GM18499 (cell line): ENCODE results near the gene RABAC1.

Experiments used
- ATAC-seq: cut with Tn5 transposase; IDR thresholded peaks from one replicate; pipeline ENCODE4 v1.9.1; 2021; ENCODE audit warnings: moderate number of reproducible peaks; ENCODE audit not compliant: insufficient read depth, unreplicated experiment

Gene RABAC1

DNA sequence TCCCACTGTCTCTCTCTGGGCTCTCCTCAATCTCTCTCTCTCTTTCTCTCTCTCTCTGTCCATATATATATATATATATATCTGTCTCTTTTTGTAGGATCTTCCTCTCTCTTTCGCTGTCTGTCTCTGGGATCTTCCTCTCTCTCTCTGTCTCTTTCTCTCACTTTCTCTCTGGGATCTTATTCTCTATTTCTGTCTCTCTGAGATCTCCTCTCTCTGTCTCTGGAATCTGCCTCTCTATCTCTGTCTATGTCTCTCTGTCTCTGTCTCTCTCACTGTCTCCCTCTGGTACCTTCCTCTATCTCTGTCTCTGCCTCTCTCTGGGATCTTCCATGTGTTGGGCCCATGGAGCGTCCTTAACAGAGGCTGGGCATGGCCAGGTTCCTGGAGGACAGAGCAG is 31.5 kb upstream of the RABAC1 start:
- no peak for ATAC-seq

DNA sequence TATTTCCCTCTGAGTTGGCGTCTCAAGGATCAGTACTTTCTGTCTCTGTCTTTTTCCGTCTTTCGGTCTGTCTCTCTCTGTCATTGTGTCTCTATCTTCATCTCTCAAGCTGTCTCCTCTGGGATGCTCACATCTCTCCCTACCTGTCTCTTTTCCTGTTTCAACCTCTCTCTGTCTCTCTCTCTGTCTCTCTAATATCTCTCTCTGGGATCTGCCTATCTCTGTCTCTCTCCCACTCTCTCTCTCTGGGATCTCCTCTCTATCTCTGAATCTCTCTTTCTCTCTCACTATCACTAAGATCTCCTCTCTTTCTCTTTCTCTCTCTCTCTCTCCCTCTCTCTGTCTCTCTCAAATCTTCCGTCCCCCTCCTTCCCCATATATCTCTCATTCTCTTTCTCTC is 30.9 kb upstream of the RABAC1 start:
- no peak for ATAC-seq

DNA sequence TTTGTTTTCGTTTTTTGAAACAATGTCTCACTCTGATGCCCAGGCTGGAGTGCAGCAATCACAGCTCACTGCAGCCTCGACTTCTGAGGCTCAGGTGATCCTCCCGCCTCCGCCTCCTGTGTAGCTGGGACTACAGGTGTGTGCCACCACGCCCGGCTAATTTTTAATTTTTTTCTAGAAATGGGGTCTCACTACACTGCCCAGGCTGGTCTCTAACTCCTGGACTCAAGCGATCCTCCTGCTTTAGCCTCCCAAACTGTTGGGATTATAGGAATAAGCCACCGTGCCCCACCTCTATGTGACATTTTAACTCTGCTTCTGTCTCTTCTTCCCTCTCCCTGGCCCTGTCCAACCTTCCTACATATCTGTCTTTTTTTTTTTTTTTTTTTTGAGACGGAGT is 29.8 kb upstream of the RABAC1 start:
- ATAC-seq: no peak

DNA sequence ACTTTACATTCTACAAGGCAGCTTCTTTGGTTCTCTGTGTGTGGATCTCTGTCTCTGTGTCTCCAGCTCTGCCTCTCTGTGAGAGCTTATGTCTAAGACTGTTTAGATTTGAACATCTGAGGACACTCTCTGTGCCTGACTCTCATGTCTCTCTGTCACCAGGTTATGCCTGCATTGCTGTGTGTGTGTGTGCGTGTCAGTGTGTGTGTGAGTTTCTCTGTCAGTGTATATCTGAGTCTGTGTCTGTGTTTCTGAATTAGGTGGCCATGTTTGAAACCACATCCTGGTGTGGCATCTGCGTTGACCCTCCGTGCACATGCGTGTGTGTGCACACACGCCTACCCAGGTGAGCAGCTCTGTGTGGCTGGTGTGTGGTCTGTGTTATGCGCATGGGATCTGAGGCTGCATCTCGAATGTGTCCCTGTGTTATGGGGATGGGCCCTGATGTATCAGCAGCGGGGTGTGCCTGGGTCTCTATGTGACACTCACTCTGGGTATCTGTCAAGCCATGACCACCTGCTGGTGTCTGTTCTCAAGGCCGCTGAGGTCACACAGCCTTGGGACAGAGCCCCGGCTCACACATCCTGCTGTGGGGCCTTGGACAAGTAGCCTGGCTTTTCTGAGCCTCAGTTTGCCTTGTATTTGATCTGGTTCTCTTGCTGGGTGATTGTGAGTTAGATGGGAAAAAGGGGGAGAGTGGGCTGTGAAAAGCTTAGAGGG is 28.2 kb upstream of the RABAC1 start:
- no peak for ATAC-seq

DNA sequence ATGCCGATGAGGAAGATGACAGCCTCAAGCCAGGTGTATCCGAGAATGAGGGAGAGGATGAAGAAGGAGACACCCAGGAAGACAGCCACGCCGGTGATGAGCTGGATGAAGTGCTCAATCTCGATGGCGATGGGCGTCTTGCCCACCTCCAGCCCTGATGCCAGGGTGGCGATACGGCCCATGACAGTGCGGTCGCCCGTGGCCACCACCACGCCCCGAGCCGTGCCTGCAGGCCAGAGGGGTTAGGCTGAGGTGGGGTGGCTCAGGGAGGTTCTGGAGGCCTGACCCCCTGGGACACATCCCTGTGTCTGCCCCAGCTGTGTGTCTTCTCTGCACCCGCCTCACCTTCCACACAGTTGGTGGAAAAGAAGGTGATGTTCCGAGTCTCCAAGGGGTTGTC is 25.8 kb upstream of the RABAC1 start:
- ATAC-seq: no peak

DNA sequence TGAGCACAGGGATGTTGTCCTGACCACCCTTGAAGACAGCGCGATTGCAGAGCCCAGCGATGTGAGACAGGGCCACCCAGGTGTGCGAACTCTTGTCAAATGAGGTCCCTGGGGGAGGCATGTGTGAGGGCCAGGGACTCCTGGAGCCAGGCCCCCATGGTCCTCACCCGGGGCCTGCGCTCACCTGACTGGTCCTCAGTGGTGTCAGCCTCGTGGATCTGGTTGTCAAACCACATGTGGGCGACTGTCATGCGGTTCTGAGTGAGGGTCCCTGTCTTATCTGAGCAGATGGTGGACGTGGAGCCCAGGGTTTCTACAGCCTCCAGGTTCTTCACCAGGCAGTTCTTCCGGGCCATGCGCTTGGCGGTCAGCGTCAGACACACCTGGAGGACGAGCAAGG is 22.6 kb upstream of the RABAC1 start:
- no peak for ATAC-seq

DNA sequence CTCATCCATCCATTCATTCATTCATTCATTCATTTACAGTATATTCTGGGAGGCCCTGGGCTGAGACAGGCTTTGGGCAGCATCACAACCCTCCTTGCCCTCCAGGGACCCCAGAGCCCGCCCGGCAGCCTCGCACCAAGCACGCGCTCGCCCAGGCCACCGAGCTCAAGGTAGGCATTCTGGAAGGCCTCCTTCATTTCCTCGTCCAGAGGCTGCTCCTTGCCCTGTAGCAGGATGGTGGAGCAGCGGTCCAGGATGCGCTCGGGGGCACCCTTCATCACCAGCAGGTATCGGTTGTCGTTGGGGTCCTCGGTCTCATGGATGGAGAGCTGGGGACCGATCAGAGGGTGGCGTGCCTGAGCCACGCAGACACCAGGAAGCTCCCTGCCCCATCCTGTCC is 19.3 kb upstream of the RABAC1 start:
- no peak for ATAC-seq

DNA sequence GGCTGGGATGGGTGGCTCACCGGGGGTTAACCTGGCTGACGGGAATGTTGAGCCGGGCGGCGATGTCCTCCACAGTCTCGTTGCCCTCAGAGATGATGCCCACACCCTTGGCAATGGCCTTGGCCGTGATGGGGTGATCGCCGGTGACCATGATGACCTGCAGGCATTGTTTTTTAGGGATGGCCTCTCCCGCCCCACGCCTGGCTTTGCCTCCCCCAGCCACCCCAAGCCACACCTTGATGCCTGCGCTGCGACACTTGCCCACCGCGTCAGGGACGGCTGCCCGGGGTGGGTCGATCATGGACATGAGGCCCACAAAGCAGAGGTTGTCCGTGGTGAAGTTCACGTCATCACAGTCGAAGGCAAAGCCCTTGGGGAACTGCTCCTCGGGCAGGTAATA is 18.8 kb upstream of the RABAC1 start:
- ATAC-seq: no peak

DNA sequence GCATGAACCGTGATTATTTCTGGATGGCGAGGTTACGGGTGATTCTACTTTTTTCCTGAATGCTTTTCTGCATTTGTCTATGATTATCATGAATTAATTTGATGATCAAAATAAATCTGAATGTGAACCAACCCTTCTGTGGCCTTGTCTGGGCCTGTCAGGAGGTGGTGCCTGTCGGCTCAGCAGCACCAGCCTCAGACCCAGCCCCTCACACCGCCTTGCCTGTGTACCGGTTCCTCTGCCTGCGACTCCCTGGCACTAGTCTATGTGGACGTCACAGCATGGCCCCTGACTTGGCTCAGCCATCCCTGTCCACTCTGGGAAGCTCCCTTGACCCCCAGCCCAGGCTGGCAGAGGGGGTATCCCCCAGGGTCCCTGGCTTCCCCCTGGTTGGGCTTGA is 15.5 kb upstream of the RABAC1 start:
- ATAC-seq: no peak

DNA sequence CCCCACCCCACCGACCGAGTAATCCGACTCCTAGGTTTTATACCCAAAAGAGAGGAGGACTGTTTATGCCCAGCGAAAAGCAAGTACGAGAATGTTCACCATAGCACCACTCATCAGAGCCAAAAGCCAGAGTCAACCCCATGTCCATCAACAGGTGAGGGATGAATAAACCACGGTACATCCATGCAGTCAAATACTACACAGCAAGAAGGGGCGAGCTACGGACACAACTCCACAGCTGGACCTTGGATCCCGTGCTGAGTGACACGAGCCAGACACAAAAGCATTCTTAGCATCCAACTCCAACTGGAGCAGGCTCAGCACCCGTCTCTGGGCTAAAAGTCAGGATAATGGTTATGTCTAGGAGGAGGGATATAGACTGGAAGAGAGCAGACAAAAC is 12.2 kb upstream of the RABAC1 start:
- ATAC-seq: no peak

DNA sequence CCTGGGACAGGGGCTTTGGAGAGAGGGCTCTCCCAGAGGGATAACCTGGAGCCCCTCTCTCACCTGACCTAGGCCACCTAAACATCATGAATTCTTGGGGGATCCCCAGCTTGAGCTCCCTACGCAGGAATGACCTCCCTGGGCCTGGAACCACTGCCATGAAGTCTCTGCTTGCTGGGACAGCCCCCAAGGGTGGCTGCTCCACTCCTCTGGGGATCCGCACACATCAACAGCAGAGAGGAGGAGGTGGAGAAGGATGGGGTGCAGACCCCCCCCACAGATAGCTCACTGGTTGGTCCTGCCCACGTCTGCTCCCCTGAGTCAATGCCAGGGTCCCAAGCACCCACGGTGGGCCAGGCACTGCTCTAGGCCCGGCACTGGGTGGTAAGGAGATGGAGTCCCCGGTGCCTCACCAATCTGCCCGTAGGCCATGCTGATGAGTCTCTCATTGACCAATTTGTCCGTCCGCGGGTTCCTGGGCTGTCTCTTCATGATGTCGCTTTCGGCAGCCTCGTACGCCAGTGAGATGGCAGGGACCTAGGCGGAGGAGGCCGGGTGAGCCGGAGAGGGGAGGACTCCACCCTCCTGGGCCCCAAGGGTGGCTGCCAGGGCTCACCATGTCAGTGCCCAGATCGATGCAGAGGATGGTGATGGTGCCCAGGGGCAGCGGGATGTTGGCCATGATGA is 10.8 kb upstream of the RABAC1 start:
- no peak for ATAC-seq

DNA sequence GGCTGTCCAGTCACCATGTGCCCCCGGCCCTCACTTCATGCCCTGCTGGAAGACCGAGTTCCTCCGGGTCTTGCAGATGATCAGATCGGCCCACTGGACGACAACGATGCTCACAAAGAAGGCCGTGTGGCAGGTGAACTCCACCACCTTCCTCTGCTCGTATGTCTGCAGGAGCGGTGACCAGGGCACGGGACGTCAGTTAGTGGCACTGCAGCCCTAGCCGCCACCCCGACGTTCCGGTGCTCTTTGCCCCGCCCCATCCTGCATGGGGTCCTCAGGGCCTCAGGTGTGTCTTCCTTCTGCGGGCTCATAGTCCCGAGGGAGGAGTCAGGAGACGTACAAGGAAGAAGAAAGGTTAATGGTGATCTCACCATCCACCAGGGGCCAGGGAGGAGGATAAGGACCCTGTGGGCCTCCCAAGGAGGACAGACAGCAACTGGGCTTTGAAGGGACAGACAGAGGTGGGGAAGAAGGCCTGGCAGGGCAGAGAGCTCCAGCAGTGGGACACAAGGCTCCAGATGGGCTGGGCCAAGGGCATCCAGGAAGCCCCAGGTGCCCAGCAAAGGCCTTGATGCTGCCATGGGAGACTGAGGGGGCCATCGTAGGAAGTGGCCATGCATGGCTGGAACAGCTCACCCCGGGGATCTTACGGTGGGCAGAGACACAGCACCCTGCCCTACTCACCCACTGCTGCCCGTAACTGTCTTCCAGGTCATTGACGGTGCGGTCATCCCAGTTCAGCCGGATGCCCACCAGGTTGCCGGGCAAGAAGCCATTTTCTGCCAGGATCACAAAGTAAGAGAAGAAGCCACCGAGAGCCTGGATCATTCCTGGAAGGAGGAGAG is 9.9 kb upstream of the RABAC1 start:
- no peak for ATAC-seq

DNA sequence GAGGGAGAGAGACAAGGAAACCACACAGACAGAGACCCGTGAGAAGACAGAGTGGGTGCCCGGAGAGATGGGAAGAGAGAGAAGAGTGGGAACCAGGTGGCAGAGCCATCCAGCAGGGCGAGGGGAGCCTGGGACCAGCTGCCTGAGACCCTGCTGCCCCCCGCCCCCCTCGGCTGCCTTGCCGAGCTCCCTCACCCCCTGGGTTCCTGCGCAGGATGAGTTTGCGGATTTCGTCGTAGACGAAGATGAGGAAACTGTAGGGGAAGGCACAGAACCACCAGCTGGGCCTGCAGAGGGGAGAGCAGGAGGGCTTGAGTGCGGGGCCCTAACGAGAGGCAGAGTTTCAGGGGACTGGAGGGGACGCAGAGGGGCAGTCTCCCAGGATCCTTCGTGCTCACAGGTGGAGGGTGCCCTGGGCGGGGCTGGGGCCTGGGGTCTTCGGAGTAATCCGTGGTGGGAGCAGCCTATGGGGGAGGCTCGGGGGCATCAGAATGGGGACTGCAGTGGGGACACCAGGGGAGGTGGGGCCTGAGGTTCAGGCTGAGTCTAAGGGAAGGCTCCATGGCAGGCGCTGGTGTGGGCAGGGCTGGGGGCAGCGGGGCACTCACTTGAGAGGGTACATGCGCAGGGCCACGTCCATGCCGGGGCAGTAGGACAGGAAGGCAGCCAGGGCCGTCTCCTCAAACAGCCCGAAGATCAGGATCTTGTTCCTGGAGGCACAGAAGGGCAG is 8.1 kb upstream of the RABAC1 start:
- ATAC-seq: no peak

DNA sequence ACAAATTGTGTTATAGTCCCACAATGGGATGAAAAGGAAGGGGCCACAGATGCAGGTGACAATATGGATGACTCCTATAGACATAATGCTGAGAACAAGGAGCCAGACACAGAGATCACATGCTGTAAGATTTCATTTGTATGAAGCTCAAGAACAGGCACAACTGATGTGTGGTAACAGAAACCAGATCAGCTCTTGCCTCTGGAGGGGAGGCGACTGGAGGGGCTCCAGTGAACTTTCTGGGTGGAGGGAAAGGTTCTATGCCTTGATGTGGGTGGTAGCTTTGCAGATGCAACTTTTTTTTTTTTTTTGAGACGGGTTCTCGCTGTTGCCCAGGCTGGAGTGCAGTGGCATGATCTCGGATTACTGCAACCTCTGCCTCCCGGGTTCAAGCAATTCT is 6.0 kb upstream of the RABAC1 start:
- no peak for ATAC-seq

DNA sequence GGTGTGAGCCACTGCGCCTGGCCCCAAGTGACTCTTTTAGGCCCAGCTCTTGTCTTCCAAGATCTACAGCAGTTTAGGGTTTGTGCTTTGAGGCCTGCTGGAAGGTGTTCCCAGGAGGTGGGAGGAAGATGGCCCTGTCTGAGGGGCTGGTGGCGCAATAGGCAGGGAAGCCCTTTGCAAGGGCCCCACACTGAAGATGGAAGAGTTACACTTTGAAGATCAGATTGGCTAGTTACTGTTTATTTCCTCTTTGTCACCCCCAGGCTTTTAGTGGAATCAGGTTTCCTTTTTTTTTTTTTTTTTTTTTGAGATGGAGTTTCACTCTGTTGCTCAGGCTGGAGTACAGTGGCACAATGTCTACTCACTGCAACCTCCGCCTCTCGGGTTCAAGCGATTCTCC is 1.9 kb upstream of the RABAC1 start:
- no peak for ATAC-seq

DNA sequence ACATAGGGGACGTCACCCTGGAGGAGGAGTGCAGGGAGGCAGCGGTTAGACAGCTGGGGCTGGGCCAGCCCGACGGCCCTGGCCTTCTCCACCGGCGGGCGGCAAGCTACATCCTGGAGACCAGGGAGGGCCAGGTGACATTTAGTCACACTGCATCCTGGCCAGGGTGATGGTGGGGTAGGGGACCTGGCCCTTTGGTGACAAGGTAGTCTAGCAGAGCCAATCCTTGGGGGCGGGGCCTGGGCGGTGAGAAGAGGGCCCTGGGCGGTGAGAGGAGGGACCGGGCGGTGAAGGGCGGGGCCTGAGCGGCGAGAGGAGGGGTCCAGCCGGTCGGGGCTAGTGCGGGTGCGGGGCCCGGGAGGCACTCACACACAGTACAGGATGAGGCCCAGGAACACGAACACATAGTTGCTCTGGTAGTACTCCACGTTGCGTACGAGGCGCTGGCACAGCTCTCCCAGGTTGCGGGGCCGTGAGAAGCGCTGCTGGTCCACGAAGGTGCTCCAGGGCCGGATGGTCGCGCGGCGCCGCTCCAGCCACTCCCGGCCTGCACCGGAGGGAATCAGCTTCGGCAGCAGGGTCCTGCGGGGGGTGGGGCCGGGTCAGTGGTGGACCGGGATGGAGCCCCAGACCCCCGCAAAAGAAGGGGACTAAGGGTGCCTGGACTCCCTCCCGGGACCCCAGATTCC is 610 bp downstream of the RABAC1 start:
- ATAC-seq: no peak

DNA sequence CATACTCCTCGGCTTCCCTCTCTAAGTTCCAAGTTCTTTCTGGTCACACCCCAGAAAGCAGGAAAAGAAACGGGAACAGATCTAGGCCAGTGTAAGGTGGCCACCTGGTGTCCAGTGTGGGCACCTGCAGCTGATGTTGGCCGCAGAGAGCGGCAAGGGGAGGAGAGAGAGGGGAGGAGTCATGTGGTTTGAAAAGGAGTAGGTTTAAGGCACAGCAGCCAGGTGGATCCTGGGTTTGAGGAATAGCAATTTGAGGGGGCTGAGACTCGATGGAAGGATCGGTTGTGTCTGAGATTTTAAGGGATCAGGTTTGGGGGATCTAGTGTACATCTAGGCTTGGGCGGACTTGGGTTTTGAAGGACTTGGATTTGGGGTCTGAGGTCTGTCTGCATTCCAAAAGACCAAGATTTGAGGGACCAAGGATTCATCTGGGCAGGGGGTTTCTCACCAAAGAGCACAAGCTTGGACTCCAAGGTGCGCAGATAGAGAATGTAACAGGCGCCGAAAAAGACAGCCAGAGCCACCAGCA is 1.2 kb downstream of the RABAC1 start:
- no peak for ATAC-seq

DNA sequence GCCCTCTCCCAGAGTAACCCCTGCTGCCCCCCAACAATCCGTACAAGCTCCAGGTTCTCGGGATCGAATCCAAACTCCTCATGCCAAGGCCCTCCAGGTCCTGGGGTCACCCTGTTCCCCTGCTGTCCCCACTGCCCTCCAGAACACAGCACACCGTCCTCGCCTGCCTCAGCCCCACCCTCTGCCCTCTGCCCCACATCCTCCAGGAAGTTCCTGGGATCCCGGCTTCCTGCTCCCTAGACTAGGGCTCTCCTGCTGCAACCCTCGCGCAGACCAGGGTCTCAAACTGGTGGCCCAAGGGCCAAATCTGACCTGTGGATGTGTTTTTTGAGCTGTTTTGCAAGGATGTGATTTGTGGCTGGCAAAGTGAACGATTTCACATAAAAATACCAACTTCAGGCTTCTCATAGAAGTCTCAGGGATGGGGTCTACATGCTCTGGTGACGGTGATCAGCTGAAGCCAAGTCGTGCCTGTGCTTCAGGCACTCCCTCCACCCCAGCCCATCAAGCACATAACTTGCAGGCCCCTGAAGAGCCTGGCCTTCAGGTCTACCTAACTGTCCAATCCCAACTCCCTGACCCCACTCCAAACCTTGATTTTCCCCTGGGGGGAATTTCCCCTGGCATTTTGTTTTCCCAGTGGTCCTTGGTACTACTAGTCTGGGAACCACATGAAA is 1.8 kb downstream of the RABAC1 start:
- ATAC-seq: no peak

DNA sequence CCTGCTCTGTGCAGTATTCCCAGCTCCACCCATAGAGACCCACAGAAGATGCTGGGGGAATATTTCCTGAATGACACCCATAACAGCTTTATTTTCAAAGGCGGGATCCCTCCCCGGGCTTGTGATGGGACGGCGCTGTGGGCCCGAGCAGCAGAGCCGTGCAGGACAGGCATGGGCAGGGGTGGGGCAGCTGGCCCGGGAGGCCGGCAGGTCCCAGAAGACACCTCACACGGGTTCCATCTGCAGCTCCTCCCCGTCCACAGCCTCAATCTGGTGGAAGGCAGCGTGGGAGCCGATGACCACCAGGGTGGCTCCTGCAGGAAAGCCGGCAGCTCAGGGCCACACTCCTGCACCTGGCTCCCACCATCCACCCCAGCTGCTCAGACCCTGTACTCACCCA is 2.5 kb downstream of the RABAC1 start:
- no peak for ATAC-seq
